NCI-H2107 treated with DMSO at 0.1 percent for 48 hours (cell line): ENCODE measurements around the gene CHST3.
"Not testable (repeated sequence)": the region's sequence is repeated elsewhere in the genome, so short reads cannot be mapped to it uniquely, and the experiment has no call there.

ENCODE experiments used
- DNase-seq: peaks from one replicate; lab custom pipeline; 2025; ENCODE audit not compliant: unreplicated experiment; lab: John Stamatoyannopoulos, UW

The CHST3 gene

GRCh38 chr10:71985542-71986250 is 21.5 kb downstream of the CHST3 start:
- no peak for DNase-seq

- DNase-seq = not testable (repeated sequence)
Observed at GRCh38 chr10:71988895-71989294, 24.7 kb downstream of the CHST3 start.

- DNase-seq = no peak
Observed at GRCh38 chr10:71989661-71990454, 25.7 kb downstream of the CHST3 start.

GRCh38 chr10:71990706-71991269 is 26.6 kb downstream of the CHST3 start:
- no peak for DNase-seq

- no peak for DNase-seq
Observed at GRCh38 chr10:71995449-71995848, 31.3 kb downstream of the CHST3 start.

- no peak for DNase-seq
Observed at GRCh38 chr10:71995887-71996575, 31.8 kb downstream of the CHST3 start.

GRCh38 chr10:71996592-71997371 is 32.6 kb downstream of the CHST3 start:
- no peak for DNase-seq

- no peak for DNase-seq
Observed at GRCh38 chr10:71998119-71998839, 34.1 kb downstream of the CHST3 start.

- DNase-seq = no peak
Observed at GRCh38 chr10:71998840-71999194, 34.6 kb downstream of the CHST3 start.

GRCh38 chr10:71999360-72000072 is 35.3 kb downstream of the CHST3 start:
- no peak for DNase-seq

GRCh38 chr10:72000073-72001032 is 36.2 kb downstream of the CHST3 start:
- no peak for DNase-seq

GRCh38 chr10:72001033-72001395 is 36.8 kb downstream of the CHST3 start:
- no peak for DNase-seq

GRCh38 chr10:72002354-72003295 is 38.4 kb downstream of the CHST3 start:
- DNase-seq = no peak

- DNase-seq = no peak
Observed at GRCh38 chr10:72006026-72006425, 41.8 kb downstream of the CHST3 start.

- DNase-seq = no peak
Observed at GRCh38 chr10:72007246-72007892, 43.2 kb downstream of the CHST3 start.

- DNase-seq = no peak
Observed at GRCh38 chr10:72008096-72008981, 44.1 kb downstream of the CHST3 start.
